COLO668 (cell line): ENCODE data around the gene C13orf46.

ENCODE experiments used
- DNase-seq: peaks from one replicate; lab custom pipeline; 2025; ENCODE audit not compliant: unreplicated experiment; lab: John Stamatoyannopoulos, UW

C13orf46 gene

GRCh38 chr13:113972451-113973217 is 1.2 kb downstream of the C13orf46 start:
- no peak for DNase-seq

DNA sequence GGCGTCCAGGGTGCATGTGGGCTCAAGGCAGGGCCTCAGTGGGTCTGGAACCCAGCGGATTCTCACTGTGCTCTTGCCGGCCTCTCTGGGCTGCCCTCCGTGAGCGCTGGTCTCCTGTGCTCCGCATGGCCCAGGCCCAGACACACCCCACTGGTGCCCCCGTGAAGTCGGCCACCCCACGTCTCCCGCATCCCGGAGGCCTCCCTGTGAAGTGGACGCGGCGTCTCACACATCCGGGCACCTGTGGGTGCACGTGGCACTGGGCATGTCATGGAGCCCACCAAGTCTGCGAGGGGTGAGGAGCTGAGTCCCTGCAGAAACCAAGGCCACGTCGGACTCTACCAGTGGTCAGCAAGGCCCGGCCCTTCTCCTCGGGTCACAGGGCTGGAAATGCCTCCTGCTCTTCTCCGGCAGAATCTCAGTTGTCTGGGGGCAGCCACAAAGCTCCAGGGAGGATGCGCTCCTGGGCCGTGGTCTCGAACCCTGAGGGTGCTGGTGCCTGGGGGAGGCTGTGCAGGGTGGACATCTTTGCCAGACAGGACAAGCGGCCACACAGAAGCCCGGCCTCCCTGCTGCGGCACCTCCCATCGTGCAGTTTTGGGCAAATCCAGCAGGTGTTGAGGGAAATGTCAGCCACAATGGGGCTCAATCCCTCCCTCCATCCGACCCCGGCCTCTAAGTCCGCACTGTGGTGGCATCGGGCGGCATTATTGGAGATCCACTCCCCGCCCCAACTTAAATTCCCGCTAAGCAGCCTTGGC is 2.2 kb downstream of the C13orf46 start:
- no peak for DNase-seq

DNA sequence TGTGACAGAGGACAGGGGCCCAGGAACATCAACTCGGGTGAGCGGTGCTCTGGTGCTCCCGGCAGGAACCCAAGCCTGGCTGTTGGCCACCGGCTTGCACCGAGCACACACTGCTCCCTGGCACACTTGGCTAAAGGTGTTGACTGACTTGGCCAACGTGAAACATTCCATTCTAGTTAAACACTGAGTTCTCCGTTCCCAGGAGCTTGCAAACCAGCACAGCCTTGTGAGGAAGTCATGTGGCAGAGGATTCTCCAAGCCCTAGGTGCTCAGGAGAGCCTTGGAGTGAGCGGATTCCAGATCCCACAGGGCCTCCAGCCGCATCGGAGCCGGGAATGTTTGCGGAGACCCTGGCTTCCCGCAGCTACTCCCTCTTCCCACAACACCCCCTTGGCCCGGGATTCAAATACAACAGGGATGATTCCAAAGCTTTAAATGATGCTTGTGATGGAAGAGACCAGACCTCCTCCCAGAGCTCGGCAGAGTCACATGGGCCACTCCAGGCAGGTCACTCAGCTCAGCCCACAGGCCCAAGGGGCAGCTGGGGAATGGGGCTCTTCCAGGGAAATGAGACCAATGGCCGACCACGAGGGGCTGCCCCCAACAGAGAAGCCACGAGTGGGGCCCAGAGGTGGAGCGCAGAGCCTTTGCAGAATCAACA is 2.9 kb downstream of the C13orf46 start:
- no peak for DNase-seq

- DNase-seq, result no peak
Measured at GRCh38 chr13:113969973-113970611, 3.8 kb downstream of the C13orf46 start.

DNA sequence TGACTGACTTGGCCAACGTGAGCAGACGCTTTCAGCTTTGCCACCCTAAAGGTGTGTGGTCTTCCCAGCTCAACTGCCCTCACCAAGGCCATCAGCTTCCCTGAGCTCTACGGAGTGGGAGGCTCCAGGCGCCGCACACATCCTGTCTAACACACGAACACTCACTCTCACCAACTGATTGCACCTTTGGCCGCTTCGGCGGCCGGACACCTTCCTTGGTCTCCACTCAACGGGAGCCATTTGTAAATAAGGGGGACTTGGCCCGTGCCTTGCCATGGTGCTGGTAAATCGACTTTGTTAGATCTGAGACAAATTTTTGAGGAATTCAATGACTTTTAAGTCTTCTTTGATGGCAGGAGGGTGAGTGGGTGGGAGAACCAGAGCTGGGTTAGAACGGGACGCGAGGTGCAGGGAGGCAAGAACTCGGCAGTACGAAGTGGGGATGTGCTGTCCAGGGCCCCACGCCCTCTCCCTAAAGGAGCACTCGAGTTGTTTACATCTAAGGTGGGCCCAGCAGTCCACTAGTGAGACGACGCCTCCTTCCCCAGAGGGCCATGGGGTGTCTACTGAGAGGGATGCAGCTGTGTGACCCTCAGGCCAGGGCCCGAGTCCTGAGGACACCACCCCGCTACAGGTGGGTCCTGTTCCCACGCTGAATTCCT is 4.4 kb downstream of the C13orf46 start:
- no peak for DNase-seq

GRCh38 chr13:113968463-113969310 is 5.2 kb downstream of the C13orf46 start:
- no peak for DNase-seq

DNA sequence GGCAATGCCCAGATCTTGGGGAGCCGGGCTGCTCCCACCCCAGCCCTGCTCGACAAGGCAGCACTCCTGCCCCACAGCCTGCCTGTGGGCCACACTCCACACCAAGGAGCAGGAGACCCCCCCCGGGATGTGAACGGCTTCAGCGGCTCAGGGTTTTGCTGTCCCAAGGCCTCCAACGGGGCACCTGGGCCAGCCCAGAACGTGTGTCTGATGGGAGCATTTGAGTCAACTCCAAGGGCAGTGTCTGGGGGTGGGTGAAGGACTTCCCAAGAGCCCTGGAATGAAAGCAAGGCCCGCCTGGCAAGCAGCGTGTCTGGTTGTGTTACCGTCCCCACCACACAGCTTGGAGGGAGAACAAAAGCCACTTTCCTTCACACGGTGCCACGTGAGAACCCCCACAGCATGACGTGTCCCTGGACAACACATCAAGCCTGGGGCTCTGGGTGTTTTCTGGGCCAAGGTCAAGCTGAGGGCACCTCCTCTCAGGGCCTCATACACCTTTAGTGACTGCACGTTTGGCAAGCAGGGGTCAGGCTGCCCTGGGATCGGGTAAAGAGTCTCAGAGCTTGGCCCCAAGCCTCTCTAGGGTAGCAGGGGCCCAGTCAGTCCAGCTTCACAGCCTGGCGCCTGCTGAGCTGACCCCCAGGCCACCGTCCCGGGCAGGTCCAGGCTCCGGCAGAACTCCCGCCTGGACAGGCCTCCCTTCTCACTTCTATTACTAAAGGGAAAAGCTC is 6.0 kb downstream of the C13orf46 start:
- no peak for DNase-seq

DNA sequence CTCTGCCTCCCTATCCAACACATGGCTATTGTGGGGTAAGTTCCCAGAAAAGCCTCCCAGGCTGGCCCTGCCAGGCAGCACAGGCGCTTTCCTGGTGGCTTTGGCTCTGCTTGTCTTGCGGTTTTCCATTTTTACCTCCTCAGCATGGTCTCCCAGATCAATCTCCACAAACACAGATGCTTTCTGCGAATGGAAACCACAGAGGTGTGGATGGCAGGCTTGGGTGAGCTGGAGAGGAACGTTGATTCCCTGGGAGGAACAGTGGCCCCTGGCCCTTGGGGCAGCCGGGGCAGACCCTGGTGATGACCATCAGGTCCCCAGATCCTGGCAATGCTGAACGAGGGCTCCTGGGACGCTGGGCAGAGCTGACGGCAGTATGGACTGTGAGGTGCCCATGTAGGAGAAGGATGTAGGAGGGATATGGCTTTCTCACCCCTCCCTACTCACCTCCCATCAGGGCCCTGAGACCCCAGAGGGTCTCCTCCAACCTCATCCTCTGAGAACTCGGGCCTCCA is 6.6 kb downstream of the C13orf46 start:
- no peak for DNase-seq

- DNase-seq, result no peak
Measured at GRCh38 chr13:113965968-113966884, 7.7 kb downstream of the C13orf46 start.

DNA sequence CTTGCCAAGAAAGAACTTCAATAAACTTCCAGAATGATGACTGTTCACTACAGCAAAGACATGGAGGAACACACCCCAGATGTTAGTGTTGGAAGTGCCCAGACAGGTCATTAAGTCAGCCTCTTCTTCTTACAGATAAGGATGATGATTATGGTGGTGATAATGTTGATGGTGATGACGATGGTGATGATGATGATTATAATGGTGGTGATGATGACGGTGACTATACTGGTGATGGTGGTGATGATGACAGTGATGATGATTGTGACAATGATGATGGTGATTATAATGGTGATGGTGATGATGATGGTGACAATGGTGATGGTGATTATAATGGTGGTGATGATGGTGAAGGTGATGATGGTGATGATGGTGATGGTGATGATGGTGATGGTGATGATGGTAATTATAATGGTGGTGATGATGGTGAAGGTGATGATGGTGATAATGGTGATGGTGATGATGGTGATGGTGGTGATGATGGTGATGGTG is 8.4 kb downstream of the C13orf46 start:
- no peak for DNase-seq

GRCh38 chr13:113964251-113964995 is 9.5 kb downstream of the C13orf46 start:
- no peak for DNase-seq

GRCh38 chr13:113963376-113963775 is 10.5 kb downstream of the C13orf46 start:
- DNase-seq, result no peak

GRCh38 chr13:113962975-113963374 is 10.9 kb downstream of the C13orf46 start:
- no peak for DNase-seq

GRCh38 chr13:113962386-113962785 is 11.5 kb downstream of the C13orf46 start:
- no peak for DNase-seq

GRCh38 chr13:113960276-113960948 is 13.5 kb downstream of the C13orf46 start:
- DNase-seq, result no peak

DNA sequence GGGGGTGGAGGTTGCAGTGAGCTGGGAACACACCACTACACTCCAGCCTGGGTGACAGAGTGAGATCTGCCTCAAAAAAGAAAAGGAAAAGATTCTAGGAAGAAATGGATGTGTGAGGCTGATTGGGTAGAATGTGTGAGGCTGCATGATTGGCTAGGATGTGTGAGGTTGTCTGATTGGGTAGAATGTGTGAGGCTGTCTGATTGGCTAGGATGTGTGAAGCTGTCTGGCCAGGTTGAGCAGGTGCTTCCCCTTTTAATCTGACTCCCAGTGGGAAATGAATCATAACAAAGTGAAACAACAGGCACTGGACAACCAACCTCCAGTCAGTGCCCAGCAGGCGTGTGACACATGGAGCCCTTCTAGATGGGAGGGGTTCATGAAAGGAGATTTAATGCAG is 14.7 kb downstream of the C13orf46 start:
- no peak for DNase-seq

DNA sequence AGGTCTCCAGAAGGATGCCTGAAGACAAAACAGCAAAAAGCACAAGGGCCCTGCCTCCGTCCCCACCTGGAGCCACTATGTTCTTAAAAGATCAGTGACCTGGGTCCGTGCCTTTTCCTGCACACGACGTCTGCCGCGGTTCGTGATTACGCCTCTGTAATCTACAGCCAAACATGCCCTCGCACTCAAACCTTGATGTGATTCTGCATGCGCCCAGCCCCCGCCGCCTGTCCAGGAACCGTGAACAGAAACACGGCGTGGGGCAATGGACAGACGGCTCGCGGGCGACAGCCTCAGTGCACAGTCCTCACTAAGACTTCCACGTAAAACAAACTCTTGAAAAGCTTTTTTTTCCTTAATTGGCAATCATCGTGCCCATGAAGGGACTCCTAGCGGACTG is 15.5 kb downstream of the C13orf46 start:
- no peak for DNase-seq
